ENCODE results near the gene IPPK. TPM values are rescaled to one million over a fixed set of nuclear protein-coding genes. Genes with fewer than 3 reads are reported as not detected.

Gene IPPK
- total RNA-seq, 4 donors from 2014 or later = 10.0 to 26.2 (median 12.5) TPM

DNA sequence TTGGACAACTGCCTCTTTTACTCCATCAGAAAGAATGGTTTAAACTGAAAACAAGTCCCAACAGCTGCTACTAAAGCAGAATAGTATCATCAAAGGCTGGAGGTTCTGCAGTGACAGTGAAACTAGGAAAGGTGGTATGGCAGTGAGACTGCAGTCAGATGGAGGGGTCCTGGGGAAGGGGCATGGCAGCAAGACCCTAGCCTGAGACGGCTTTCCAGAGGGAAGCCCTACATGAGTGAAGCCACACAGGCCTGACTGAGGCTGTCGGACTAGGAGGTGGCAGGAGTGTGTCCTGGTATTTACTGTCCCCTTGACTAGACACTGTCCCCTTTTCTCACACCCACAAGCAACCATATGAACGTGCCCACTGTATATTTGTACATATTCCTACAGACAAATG, 40.4 kb upstream of the IPPK start:
- DNase-seq (ENCODE audit: low spot score) (no peak), ATAC-seq (ENCODE audit: low FRiP score) (no peak)
- TF ChIP-seq, protein P1, sequence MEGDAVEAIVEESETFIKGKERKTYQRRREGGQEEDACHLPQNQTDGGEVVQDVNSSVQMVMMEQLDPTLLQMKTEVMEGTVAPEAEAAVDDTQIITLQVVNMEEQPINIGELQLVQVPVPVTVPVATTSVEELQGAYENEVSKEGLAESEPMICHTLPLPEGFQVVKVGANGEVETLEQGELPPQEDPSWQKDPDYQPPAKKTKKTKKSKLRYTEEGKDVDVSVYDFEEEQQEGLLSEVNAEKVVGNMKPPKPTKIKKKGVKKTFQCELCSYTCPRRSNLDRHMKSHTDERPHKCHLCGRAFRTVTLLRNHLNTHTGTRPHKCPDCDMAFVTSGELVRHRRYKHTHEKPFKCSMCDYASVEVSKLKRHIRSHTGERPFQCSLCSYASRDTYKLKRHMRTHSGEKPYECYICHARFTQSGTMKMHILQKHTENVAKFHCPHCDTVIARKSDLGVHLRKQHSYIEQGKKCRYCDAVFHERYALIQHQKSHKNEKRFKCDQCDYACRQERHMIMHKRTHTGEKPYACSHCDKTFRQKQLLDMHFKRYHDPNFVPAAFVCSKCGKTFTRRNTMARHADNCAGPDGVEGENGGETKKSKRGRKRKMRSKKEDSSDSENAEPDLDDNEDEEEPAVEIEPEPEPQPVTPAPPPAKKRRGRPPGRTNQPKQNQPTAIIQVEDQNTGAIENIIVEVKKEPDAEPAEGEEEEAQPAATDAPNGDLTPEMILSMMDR (IDR thresholded peaks at IDR 0.05) = no peak

GRCh38 chr9:92709954-92710353, 40.0 kb upstream of the IPPK start:
- TF ChIP-seq, protein P1 (IDR thresholded peaks at IDR 0.05) = no peak
- ATAC-seq (ENCODE audit: low FRiP score) (no peak), DNase-seq (ENCODE audit: low spot score) (no peak)

DNA sequence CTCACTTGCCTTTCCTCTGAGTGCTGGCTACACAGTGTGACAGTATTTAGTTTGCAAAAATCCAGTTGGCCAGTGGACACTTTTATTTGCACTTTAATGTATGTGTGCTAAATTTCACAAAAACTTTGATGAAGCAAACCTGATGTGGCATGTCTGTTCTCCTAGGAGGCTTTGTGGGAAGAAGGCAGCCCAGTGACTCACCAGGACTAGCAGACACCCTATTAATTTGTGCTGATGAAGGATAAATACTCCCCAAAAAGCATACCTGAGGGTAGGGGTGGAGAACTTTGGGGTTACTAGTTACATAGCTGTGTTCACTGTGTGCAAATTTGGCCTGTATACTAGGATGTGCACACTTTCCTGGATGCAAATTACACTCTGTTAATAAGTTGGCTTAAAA, 39.3 kb upstream of the IPPK start:
- no peak for ATAC-seq (ENCODE audit: low FRiP score)
- no peak for DNase-seq (ENCODE audit: low spot score)
- TF ChIP-seq, protein P1 (IDR thresholded peaks at IDR 0.05) = no peak

DNA sequence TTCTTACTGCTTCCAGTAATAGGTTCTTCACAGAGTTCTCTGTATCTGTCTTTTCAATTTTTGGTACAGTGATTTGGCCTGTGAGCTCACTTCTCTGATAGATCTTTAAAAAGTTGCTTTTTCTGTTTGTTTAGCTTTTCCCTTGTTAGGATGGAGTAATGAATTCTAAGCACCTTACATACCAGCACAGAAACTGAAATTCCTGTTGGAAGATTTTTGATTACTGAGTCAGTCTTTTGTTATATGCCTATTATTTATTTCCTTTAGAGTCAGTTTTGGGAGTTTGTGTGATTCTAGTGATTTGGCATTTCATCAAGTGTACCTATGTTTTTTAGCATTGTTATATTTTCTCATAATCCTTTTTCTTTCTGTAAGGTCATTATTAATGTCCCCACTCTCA, 37.6 kb upstream of the IPPK start:
- ATAC-seq (ENCODE audit: low FRiP score) (no peak), DNase-seq (ENCODE audit: low spot score) (no peak)
- TF ChIP-seq, protein P1 (IDR thresholded peaks at IDR 0.05) = no peak

DNA sequence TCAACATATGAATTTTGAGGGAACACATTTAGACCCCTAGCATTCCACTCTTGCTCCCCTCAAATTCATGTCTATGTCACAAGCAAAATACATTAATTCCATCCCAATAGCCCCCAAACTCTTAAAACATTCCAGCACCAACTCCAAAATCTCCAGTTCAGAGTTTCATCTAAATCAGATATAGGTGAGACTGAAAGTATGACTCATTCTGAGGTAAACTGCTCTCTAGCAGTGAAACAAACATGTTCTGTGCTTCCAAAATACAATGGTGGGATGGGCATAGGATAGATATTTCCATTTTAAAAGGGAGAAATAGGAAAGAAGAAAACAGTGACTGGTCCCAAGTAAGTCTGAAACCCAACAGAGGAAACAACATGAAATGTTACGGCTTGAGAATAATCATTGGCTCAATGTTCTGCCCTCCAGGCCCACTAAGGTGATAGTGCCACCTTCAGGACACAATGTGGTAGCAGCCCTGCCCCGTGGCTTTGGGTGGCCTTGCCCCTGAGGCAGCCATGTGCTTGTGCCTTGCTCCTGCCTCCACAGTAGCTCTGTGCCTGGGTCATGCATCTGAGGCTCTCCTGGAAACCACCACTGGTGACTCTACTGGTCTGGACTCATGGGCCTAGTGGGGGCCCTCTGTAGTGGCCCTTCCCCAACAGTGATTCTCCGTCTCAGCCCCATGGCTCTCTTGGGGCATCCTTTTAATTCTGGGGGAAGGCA, 36.4 kb upstream of the IPPK start:
- DNase-seq (ENCODE audit: low spot score) (no peak), ATAC-seq (ENCODE audit: low FRiP score) (no peak)
- TF ChIP-seq, protein P1 (IDR thresholded peaks at IDR 0.05) = peak in 1 of 3 donors; percentile 8

- no peak for ATAC-seq (ENCODE audit: low FRiP score)
- TF ChIP-seq, protein P1 (IDR thresholded peaks at IDR 0.05) = no peak
- DNase-seq (ENCODE audit: low spot score) = no peak
These were observed 34.6 kb upstream of the IPPK start for GRCh38 chr9:92704528-92704927.

DNA sequence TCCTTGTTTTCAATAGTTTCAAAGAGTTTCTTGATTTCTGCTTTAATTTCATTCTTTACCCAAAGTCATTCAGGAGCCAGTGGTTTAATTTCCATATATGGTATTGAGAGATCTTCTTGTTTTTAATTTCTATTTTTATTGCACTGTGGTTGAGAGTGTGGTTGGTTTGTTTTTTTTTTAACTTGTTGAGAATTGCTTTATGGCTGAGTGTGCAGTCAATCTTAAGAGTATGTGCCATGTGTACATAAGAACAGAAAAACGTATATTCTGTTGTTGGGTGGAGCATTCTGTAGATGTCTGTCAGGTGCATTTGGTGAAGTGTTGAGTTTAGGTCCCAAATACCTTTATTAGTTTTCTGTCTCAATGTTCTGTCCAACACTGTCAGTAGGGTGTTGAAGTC, 26.7 kb upstream of the IPPK start:
- DNase-seq (ENCODE audit: low spot score) (no peak), ATAC-seq (ENCODE audit: low FRiP score) (no peak)
- TF ChIP-seq, protein P1 (IDR thresholded peaks at IDR 0.05) = no peak
